Smooth muscle cell (in vitro differentiated cells): ENCODE data around the gene HDAC11. TPM values are rescaled to one million over a fixed set of nuclear protein-coding genes. Genes with fewer than 3 reads are reported as not detected.
A peak's percentile ranks its signal among the peaks of the same experiment; 100 is the strongest.

ENCODE experiments used
- DNase-seq: peaks from one replicate; lab custom pipeline; 2025; ENCODE audit not compliant: unreplicated experiment; lab: John Stamatoyannopoulos, UW
- H2AFZ ChIP-seq: fragments of 200-600 bp; sonication (generic); 2 replicates; pipeline ENCODE4 v1.6.0; 2016; ENCODE audit warnings: antibody characterized with exemption, low read depth, mild to moderate bottlenecking
- H3F3A ChIP-seq: fragments of 200-600 bp; sonication (generic); 2 replicates; pipeline ENCODE4 v1.6.0; 2017; ENCODE audit warnings: antibody characterized with exemption, low read depth
- H3K27ac ChIP-seq: fragments of 200-600 bp; sonication (generic); 2 replicates; pipeline ENCODE4 v1.5.1; 2016; ENCODE audit warnings: low read depth, mild to moderate bottlenecking
- H3K27me3 ChIP-seq: fragments of 200-600 bp; sonication (generic); 2 replicates; pipeline ENCODE4 v1.6.1; 2016; ENCODE audit warnings: low read depth, mild to moderate bottlenecking
- H3K36me3 ChIP-seq: fragments of 200-600 bp; sonication (generic); 2 replicates; pipeline ENCODE4 v1.5.1; 2016; ENCODE audit warnings: low read depth
- H3K4me1 ChIP-seq: fragments of 200-600 bp; sonication (generic); 2 replicates; pipeline ENCODE4 v1.5.1; 2016; ENCODE audit warnings: low read depth
- H3K4me2 ChIP-seq: fragments of 200-600 bp; sonication (generic); 2 replicates; pipeline ENCODE4 v1.6.0; 2016; ENCODE audit warnings: mild to moderate bottlenecking
- H3K4me3 ChIP-seq: fragments of 200-600 bp; sonication (generic); 2 replicates; pipeline ENCODE4 v1.5.1; 2016; ENCODE audit warnings: mild to moderate bottlenecking
- H3K79me2 ChIP-seq: fragments of 200-600 bp; sonication (generic); 2 replicates; pipeline ENCODE4 v1.6.0; 2016; ENCODE audit warnings: low read depth, mild to moderate bottlenecking
- H3K9ac ChIP-seq: fragments of 200-600 bp; sonication (generic); 2 replicates; pipeline ENCODE4 v1.6.0; 2016; ENCODE audit warnings: low read depth
- H3K9me3 ChIP-seq: fragments of 200-600 bp; sonication (generic); replicated peaks from 2 replicates; pipeline ENCODE4 v1.5.1; 2016; ENCODE audit warnings: low read depth
- H4K20me1 ChIP-seq: fragments of 200-600 bp; sonication (generic); 2 replicates; pipeline ENCODE4 v1.6.0; 2016; ENCODE audit warnings: low read depth
- CTCF ChIP-seq: fragments of 200-600 bp; sonication (generic); IDR thresholded peaks from 2 replicates; pipeline ENCODE4 v1.5.1; 2017; ENCODE audit warnings: borderline replicate concordance, mild to moderate bottlenecking, antibody characterized with exemption; ENCODE audit not compliant: insufficient read depth, poor library complexity, severe bottlenecking
- WGBS: methylation state at CpG from one replicate; pipeline ENCODE4 v1.1.7; 2016; ENCODE audit warnings: low lambda C conversion rate; 5-methylcytosine and 5-hydroxymethylcytosine counted together
- polyA plus RNA-seq: library from polyadenylated mRNA; unstranded; fragments of >200 nt; fragmentation: Nextera tagmentation; extraction: Ambion mirVana; gene quantifications from 2 replicates; pipeline ENCODE4 v1.2.1, GENCODE V29; 2016
- total RNA-seq: library from RNA; depleted of rRNA; stranded (reverse); fragments of >200 nt; gene quantifications from 2 replicates; pipeline ENCODE4 v1.2.3, GENCODE V29; 2014

The HDAC11 gene
- total and polyA plus RNA-seq, 2 experiments from 2014 or later = 9.6 to 14.8 TPM

GRCh38 chr3:13461169-13462124, 18.7 kb upstream of the HDAC11 start:
- no peaks in the 10 kb centered on the region for H3F3A ChIP-seq
- 32% methylated on average over 14 of the region's 14 CpGs for WGBS
- no peaks in the 10 kb centered on the region for H3K27me3 ChIP-seq
- no peaks in the 10 kb centered on the region for H3K4me1 ChIP-seq
- no peak overlapping the region for H3K4me3 ChIP-seq
- no peak overlapping the region for H2AFZ ChIP-seq
- peak; percentile 68 for TF ChIP-seq CTCF
- H3K9me3 ChIP-seq = no peaks in the 10 kb centered on the region
- H3K79me2 ChIP-seq = no peaks in the 10 kb centered on the region
- H3K9ac ChIP-seq = no peak overlapping the region
- H3K4me2 ChIP-seq = no peak overlapping the region
- H4K20me1 ChIP-seq = no peaks in the 10 kb centered on the region
- H3K27ac ChIP-seq = no peak overlapping the region
- no peak for DNase-seq
- no peaks in the 10 kb centered on the region for H3K36me3 ChIP-seq

GRCh38 chr3:13462125-13462629, 17.9 kb upstream of the HDAC11 start:
- Histone ChIP-seq H3F3A (no peaks in the 10 kb centered on the region), H3K27ac (no peak overlapping the region), H2AFZ (no peak overlapping the region), H3K79me2 (no peaks in the 10 kb centered on the region), H3K4me1 (no peaks in the 10 kb centered on the region), H3K27me3 (no peaks in the 10 kb centered on the region), H3K4me3 (no peak overlapping the region), H3K9me3 (no peaks in the 10 kb centered on the region), H4K20me1 (no peaks in the 10 kb centered on the region), H3K4me2 (no peak overlapping the region), H3K36me3 (no peaks in the 10 kb centered on the region), H3K9ac (no peak overlapping the region)
- no peak for TF ChIP-seq CTCF
- DNase-seq = no peak
- WGBS = 81% methylated on average over 8 of the region's 8 CpGs

- H3K79me2 ChIP-seq = no peaks in the 10 kb centered on the region
- H3K4me2 ChIP-seq = no peak overlapping the region
- H3K9ac ChIP-seq = no peak overlapping the region
- no peaks in the 10 kb centered on the region for H3K27me3 ChIP-seq
- no peak for TF ChIP-seq CTCF
- H3K4me3 ChIP-seq = no peak overlapping the region
- no peaks in the 10 kb centered on the region for H3K36me3 ChIP-seq
- no peaks in the 10 kb centered on the region for H4K20me1 ChIP-seq
- no peaks in the 10 kb centered on the region for H3F3A ChIP-seq
- no peak overlapping the region for H2AFZ ChIP-seq
- 88% methylated on average over 5 of the region's 5 CpGs for WGBS
- no peak overlapping the region for H3K27ac ChIP-seq
- H3K9me3 ChIP-seq = no peaks in the 10 kb centered on the region
- no peak for DNase-seq
- no peaks in the 10 kb centered on the region for H3K4me1 ChIP-seq
Observed at GRCh38 chr3:13462822-13463221, 17.3 kb upstream of the HDAC11 start.
